B cell (primary cell): ENCODE measurements around the gene STAG1.

Experiments
- CTCF ChIP-seq: fragments of 200-600 bp; IDR thresholded peaks from one replicate; pipeline ENCODE4 v1.8.0; 2022; ENCODE audit warnings: antibody characterized with exemption, mild to moderate bottlenecking
- EZH2 ChIP-seq: IDR thresholded peaks from 2 replicates; pipeline ENCODE4 v1.6.1; 2012; ENCODE audit warnings: borderline replicate concordance, low read depth, mild to moderate bottlenecking, moderate library complexity, low read length; ENCODE audit not compliant: insufficient read depth, poor library complexity, severe bottlenecking

- TF ChIP-seq CTCF (no peak), EZH2 (no peak)
Observed at GRCh38 chr3:136606990-136607389, 145.2 kb downstream of the STAG1 start.
